Endothelial cell (in vitro differentiated cells): ENCODE data around the gene STX12. TPM values are rescaled to one million over a fixed set of nuclear protein-coding genes. Genes with fewer than 3 reads are reported as not detected.
A peak's percentile ranks its signal among the peaks of the same experiment; 100 is the strongest.
"Not testable (repeated sequence)": the region's sequence is repeated elsewhere in the genome, so short reads cannot be mapped to it uniquely, and the experiment has no call there.

Experiments
- DNase-seq: peaks from one replicate; pipeline ENCODE4 v3.0.0; 2021; ENCODE audit warnings: low spot score
- H3K27ac Mint-ChIP-seq: one replicate; pipeline ENCODE4 v1.8.0; 2021; ENCODE audit warnings: mixed read lengths, inconsistent platforms; ENCODE audit not compliant: unreplicated experiment
- H3K27me3 Mint-ChIP-seq: one replicate; pipeline ENCODE4 v1.8.0; 2021; ENCODE audit warnings: mild to moderate bottlenecking, moderate library complexity, mixed read lengths, inconsistent platforms; ENCODE audit not compliant: unreplicated experiment
- H3K36me3 Mint-ChIP-seq: one replicate; pipeline ENCODE4 v1.8.0; 2021; ENCODE audit warnings: mild to moderate bottlenecking, low read depth, mixed read lengths, inconsistent platforms; ENCODE audit not compliant: unreplicated experiment
- H3K4me1 Mint-ChIP-seq: one replicate; pipeline ENCODE4 v1.8.0; 2021; ENCODE audit warnings: mild to moderate bottlenecking, mixed read lengths, inconsistent platforms; ENCODE audit not compliant: unreplicated experiment
- H3K4me3 Mint-ChIP-seq: one replicate; pipeline ENCODE4 v1.8.0; 2021; ENCODE audit warnings: mild to moderate bottlenecking, mixed read lengths, inconsistent platforms; ENCODE audit not compliant: unreplicated experiment
- H3K9me3 Mint-ChIP-seq: one replicate; pipeline ENCODE4 v1.8.0; 2021; ENCODE audit warnings: mixed read lengths, inconsistent platforms; ENCODE audit not compliant: unreplicated experiment
- total RNA-seq: library from RNA; stranded (reverse); fragmentation: NEBNext Ultra II Directional; extraction: Animal tissue kit (Norgen Biotek cat#: 25700); gene quantifications from one replicate; pipeline ENCODE4 v1.2.1, GENCODE V29; 2021; ENCODE audit not compliant: unreplicated experiment
- TF ChIP-seq, protein P1 (sequence below): fragments of 200-600 bp; sonication (generic); IDR thresholded peaks from one replicate; pipeline ENCODE4 v1.5.0; 2021; ENCODE audit warnings: antibody characterized with exemption; ENCODE audit not compliant: unreplicated experiment

The STX12 gene
- total RNA-seq, 1 donor from 2014 or later = 52.4 TPM

DNA sequence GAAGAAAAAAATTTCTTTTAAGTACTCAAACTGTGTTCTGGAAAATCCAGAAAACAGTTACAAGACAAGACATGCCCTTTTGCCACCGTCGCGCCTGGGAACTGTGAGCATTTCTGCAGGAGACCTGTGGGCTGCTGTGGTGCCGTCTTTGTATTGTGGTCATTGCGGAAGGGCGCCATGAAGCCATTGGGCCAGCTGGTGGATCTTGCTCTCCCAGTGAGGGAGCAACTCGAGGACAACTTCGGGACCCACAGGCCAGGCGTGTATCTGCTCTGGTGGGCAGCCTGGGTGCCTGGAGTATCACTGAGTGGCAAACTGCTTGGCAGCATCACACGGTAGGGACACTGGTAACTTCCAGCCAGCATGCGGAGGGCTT is 95.5 kb downstream of the STX12 start:
- no peaks in the 10 kb centered on the region for H3K27me3 Mint-ChIP-seq
- DNase-seq = no peak
- H3K4me3 Mint-ChIP-seq = no peak overlapping the region
- H3K4me1 Mint-ChIP-seq = peaks cover 15% of the 10 kb centered on the region
- no peak overlapping the region for H3K27ac Mint-ChIP-seq
- TF ChIP-seq, protein P1, sequence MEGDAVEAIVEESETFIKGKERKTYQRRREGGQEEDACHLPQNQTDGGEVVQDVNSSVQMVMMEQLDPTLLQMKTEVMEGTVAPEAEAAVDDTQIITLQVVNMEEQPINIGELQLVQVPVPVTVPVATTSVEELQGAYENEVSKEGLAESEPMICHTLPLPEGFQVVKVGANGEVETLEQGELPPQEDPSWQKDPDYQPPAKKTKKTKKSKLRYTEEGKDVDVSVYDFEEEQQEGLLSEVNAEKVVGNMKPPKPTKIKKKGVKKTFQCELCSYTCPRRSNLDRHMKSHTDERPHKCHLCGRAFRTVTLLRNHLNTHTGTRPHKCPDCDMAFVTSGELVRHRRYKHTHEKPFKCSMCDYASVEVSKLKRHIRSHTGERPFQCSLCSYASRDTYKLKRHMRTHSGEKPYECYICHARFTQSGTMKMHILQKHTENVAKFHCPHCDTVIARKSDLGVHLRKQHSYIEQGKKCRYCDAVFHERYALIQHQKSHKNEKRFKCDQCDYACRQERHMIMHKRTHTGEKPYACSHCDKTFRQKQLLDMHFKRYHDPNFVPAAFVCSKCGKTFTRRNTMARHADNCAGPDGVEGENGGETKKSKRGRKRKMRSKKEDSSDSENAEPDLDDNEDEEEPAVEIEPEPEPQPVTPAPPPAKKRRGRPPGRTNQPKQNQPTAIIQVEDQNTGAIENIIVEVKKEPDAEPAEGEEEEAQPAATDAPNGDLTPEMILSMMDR = no peak
- no peaks in the 10 kb centered on the region for H3K36me3 Mint-ChIP-seq
- no peaks in the 10 kb centered on the region for H3K9me3 Mint-ChIP-seq

DNA sequence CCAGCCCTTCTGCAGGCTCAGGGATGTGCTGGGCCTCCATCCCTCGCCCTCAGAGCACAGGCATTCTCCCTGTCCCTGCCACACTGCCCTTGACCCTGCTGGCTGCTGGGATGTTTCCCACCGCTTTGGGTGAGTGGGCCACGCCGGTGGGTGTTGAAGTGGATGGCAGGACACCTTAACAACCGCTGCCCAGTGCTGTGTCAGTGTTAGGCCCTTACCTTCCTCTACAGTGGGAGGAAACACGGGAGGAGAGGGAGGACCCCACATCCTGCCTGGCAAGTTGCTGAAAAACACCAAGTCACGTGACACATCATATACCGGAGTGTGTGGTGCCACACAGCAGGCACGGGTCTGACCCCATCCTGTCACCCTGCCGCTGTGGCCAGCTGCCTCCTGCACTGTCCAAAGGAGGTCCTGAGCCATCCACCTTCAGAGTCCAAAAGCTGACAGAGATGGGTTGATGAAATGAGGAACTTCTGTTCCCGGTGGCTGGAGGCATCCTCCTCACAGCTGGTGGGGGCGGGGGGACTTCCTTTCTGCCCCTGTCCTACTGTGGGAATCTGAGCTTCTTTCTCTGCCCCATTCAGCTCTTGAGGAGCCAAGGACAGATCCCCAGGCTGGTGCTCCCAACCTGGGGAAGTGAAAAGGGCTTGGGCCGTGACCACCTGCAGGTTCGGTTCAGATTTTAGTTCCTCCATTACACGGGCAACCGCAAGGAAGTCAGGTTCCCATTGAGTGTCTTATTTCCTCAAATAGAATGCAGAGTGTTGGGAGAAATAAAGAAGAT is 96.1 kb downstream of the STX12 start:
- H3K4me1 Mint-ChIP-seq = peaks cover 15% of the 10 kb centered on the region
- TF ChIP-seq, protein P1 = no peak
- DNase-seq = no peak

DNA sequence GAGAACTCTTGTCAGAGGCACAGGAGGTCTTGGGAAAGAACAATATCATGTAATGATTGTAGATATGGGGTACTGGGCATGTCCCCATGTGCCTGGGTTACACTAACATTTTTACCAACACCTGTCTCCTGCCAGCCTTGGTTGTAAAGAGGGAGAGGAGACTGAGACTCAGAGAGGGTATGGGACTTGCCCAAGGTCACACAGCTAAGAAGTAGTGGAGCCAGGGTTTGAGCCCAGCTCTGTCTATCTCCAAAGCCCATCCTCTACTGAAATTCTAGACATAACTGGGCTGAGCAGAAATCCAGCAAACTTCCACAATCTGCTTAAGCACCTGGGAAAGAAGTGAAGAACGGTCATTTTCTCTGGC is 96.7 kb downstream of the STX12 start:
- H3K4me1 Mint-ChIP-seq = peaks cover 14% of the 10 kb centered on the region
- H3K27me3 Mint-ChIP-seq = no peaks in the 10 kb centered on the region
- H3K9me3 Mint-ChIP-seq = no peaks in the 10 kb centered on the region
- H3K27ac Mint-ChIP-seq = no peak overlapping the region
- no peaks in the 10 kb centered on the region for H3K36me3 Mint-ChIP-seq
- TF ChIP-seq, protein P1 = no peak
- no peak for DNase-seq
- no peak overlapping the region for H3K4me3 Mint-ChIP-seq

More for the DNA sequence above, 96.1 kb downstream of the STX12 start:
- Mint-ChIP-seq H3K27me3 (no peaks in the 10 kb centered on the region), H3K9me3 (no peaks in the 10 kb centered on the region), H3K27ac (no peak overlapping the region), H3K4me3 (no peak overlapping the region), H3K36me3 (no peaks in the 10 kb centered on the region)

DNA sequence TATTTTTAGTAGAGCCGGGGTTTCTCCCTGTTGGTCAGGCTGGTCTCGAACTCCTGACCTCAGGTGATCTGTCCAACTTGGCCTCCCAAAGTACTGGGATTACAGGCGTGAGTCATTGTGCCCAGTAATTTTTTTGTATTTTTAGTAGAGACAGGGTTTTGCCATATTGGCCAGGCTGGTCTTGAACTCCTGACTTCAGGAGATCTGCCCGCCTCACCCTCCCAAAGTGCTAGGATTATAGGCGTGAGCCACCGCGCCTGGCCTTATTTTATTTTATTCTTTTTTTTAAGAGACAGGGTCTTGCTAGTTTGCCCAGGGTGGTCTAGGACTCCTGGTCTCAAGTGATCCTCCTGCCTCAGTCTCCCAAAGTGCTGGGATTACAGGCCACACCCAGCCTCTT is 98.1 kb downstream of the STX12 start:
- DNase-seq, H3K9me3 Mint-ChIP-seq, H3K27me3 Mint-ChIP-seq, H3K36me3 Mint-ChIP-seq, H3K4me3 Mint-ChIP-seq, H3K27ac Mint-ChIP-seq: not testable (repeated sequence)
- peaks cover 14% of the 10 kb centered on the region for H3K4me1 Mint-ChIP-seq

DNA sequence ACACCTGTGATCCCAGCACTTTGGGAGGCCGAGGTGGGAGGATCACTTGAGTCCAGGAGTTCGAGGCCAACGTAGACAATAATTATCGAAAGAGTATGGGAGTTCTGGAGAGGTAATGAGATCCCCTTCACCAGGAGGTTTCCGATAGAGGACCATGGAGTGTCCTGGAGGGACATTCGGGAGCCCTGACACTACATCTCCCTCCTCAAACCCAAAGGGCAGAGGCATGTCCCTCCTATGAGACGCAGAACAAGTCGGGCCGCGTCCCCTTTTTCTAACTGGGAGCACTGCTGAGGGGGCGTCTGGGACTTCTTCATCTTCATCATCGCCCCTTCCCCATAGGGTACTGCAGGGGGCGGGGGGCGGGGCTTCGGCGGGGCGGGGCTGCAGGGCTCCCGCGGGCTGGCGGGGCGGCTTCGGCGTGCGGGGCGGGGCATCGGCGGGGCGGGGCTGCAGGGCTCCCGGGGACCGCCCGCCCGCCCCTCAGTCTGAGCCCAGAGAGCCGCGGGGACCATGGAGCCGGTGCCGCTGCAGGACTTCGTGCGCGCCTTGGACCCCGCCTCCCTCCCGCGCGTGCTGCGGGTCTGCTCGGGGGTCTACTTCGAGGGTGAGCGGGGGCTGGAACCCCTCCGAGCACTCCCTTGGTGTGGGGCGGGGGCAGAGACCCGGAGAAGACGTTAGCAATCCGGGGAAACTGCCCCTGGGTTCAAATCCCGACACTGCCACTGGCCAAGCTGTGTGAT is 99.2 kb downstream of the STX12 start, which contains the start of gene THEMIS2:
TSS of gene THEMIS2 (plus strand) at position 486 of the 743 bp plus-strand sequence. CDS start at position 514, 28 bp downstream.
- peaks cover 14% of the 10 kb centered on the region for H3K4me1 Mint-ChIP-seq
- peak within 1 kb of the TSS; percentile 90 for H3K4me3 Mint-ChIP-seq
- DNase-seq = peak; percentile 76
- no peaks in the 10 kb centered on the region for H3K36me3 Mint-ChIP-seq
- TF ChIP-seq, protein P1 = no peak
- peak within 1 kb of the TSS; percentile 48 for H3K27ac Mint-ChIP-seq
- no peaks in the 10 kb centered on the region for H3K27me3 Mint-ChIP-seq
- no peaks in the 10 kb centered on the region for H3K9me3 Mint-ChIP-seq
